HG03521 (cell line): ENCODE results near the gene RNASET2.
A peak's percentile ranks its signal among the peaks of the same experiment; 100 is the strongest.
"Not testable (repeated sequence)": the region's sequence is repeated elsewhere in the genome, so short reads cannot be mapped to it uniquely, and the experiment has no call there.

Experiments used
- ATAC-seq: cut with Tn5 transposase; IDR thresholded peaks from one replicate; pipeline ENCODE4 v1.9.1; 2021; ENCODE audit warnings: mild to moderate bottlenecking, moderate library complexity; ENCODE audit not compliant: unreplicated experiment

The RNASET2 gene

DNA sequence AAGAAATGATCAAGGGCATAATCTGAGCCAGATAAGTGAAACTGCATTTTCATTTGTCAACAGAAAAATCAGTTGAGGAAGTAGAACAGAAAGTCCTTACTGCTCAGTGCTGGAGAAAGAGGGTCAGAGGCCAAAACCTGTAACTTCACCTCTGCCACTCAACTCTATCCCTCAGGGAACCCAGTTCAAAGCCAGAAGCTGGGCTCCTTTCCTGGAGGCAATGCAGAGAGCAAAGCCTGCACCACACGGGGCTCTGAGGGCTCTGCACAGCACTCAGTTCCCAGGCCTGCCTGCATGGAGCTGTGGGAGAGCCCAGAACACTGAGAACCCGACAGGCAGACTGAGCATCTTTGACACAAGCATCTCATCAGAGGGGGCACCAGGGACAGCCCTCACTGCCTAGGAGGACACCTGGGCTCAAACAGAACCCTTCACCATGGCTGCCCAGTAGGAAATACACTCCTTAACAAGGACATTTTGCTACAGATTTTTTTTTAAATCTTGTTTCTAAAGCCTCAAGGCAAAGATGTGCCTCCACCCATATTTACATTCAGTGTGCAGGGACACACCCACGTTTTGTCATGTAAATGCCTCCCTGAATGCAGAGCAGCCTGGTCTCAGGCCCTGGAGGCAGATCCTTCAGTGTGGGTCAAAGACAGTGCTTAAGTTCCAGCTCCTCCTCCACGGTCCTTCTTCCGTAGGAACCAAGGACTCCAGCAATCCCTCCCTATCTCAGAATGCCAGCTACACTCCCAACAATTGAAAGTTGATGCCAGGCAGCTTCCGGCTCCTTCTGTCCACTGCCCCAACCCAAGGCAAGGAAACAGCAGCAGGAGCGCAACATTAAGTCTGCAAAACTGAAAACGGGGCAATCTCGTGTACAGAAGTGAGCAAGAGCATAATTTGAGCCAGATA, 6.6 kb downstream of the RNASET2 start:
- ATAC-seq = peak; percentile 0

GRCh38 chr6:166948724-166949123, 7.6 kb downstream of the RNASET2 start:
- ATAC-seq = not testable (repeated sequence)

GRCh38 chr6:166947251-166947650, 9.1 kb downstream of the RNASET2 start:
- ATAC-seq = no peak

GRCh38 chr6:166946125-166946524, 10.2 kb downstream of the RNASET2 start:
- no peak for ATAC-seq

GRCh38 chr6:166944666-166945256, 11.6 kb downstream of the RNASET2 start:
- no peak for ATAC-seq

DNA sequence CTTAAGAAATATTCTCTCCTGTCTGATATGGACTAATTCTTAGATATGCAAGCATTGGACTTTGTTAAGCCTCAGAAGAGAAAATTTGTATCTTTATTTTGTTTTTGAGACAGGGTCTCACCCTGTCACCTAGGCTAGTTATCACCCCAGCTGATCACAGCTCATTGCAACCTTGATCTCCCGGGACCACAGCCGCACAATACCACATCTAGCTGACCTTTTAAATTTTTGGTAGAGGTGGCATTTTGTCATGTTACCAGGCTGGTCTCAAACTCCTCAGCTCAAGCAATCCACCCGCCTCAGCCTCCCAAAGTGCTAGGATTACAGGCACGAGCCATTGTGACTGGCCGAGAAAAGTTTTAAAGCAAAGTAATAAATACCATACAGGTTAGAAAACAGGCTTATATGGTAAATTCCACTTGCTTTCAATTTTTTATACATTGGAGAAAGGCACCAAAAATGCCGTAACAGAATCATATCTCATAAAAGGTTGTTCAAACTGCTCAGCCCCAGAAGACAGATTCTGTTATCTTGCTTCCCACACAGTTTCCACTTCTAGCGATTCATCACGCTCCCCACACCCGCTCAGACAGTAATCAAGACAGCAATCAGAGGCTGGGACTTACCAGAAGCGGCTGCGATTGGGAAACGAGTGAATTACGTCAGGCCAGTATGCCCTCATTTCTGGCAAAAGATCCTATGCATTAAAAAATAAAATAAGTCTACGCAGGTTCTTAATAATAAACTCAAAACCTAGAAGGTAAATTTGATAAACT, 13.8 kb downstream of the RNASET2 start:
- ATAC-seq = no peak

- ATAC-seq = no peak
These were observed 15.7 kb downstream of the RNASET2 start for GRCh38 chr6:166940643-166941068.

DNA sequence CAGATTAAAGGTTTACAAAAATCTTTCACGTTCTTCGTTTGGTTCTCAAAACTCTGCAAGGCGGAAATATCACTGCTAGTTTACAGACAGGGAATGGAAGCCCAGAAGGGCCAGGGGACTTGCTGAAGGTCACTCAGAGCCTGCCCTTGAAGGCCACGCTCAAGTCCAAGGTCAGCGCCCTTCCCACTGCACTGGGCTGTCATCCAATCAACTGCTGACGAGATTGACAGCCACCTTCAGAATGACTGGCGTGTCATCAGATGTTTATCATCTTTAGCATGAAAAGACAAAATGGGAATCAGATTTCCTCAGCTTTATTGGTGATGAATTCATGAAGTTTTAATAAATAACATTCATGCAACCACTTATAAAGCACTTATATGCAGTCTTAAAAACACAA, 16.5 kb downstream of the RNASET2 start:
- no peak for ATAC-seq

DNA sequence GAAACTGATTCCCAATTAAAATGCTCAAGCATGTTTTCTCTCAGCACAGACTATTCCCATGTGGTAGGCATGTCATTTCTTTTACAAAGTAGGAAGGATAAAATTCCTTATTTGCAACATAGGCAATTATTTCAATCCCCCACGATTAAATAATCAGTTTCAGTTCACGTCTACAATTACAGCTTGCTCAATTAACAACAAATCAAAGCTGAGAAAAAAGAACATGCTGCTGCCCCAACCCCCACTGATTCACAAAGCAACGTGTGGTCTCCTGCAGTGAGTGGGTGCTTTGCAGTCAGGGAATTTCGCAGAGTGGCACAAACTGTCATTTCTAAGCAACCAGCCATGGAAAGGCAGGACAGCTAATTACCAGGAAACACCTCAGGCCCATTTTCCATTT, 17.0 kb downstream of the RNASET2 start:
- no peak for ATAC-seq

GRCh38 chr6:166938704-166939103, 17.6 kb downstream of the RNASET2 start:
- ATAC-seq = no peak

- ATAC-seq = no peak
These were observed 18.2 kb downstream of the RNASET2 start for GRCh38 chr6:166938150-166938549.

- ATAC-seq = no peak
These were observed 18.6 kb downstream of the RNASET2 start for GRCh38 chr6:166937746-166938145.

DNA sequence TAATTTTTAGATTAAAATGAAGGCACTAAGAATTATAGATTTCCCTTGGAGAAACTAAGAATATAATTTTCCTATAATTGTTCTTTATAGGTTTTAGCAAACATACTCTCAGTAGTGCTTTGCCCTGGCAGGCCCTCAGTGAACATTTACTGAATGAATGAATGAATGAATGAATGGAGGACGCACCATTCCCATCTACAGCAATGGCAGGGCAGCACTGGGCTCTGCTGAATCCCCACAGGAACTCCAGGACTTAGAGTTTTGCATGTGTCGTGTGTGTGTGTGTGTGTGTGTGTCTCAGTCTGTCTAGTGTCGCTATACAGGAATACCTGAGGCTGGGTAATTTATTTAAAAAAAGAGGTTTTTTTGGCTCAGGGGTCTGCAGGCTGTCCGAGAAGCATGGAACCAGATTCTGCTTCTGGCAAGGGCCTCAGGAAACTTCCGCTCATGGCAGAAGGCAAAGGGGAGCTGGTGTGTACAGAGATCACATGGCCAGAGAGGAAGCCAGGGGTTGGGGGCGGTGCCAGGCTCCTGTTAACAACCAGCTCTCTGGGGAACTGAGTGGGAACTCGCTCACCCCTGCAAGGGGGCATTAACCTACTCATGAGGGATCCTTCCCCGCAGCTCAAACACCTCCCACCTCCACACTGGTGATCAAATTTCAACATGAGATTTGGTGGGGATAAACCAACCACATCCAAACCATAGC, 20.1 kb downstream of the RNASET2 start:
- ATAC-seq = no peak

- no peak for ATAC-seq
These were observed 21.0 kb downstream of the RNASET2 start for GRCh38 chr6:166935353-166935752.

DNA sequence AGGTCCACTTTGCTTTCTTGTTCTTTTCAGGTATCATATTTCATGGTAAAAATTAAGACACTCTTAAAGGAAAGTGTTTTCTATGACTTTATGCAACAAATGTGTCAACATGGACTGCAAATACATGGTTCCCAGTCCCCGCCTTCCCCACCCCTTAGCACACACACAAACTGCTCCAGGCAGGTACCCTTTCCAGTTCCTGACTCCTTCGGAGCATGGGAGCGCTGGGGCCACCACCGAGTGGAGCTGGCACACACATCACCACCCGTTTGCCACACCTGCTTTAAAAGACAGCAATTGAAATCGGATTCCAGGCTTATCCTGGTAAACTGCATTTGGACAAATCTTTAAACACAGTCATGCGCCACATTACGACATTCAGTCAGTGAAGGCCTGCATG, 22.2 kb downstream of the RNASET2 start:
- ATAC-seq = no peak

DNA sequence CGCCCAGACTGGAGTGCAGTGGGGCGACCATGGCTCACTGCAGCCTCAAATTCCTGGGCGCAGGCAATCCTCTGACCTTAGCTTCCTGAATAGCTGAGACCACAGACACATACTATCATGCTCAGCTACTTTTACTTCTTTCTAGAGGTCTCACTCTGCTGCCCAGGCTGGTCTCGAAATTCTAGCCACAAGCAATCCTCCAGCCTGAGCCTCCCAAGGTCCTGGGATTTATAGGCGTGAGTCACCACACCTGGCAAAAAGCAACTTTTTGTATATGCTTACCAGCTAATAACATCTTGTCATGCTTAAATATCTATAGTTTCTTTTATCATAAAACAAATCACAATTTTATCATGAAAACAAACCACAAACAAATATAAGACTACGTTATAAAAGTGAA, 23.0 kb downstream of the RNASET2 start:
- ATAC-seq = no peak

DNA sequence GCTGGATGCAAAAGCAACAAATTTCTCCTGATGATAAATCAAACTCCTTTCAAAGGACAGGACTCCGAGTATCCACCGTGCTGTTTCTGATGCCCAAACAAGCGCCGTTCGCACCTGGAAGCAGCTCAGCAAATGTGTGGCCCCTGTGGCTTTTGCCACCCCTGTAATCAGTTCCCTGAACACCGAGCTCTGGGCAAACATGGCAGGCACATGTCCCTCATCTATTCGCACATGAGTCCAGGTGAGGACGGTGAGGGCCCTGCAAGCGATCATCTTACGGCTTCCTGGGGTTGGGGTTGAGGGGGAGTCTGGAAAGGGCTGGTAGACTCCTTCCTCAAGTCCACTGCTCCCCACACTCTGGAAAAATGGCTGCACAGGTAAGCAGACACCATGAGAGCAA, 23.7 kb downstream of the RNASET2 start:
- no peak for ATAC-seq

GRCh38 chr6:166932116-166932515, 24.2 kb downstream of the RNASET2 start:
- no peak for ATAC-seq

DNA sequence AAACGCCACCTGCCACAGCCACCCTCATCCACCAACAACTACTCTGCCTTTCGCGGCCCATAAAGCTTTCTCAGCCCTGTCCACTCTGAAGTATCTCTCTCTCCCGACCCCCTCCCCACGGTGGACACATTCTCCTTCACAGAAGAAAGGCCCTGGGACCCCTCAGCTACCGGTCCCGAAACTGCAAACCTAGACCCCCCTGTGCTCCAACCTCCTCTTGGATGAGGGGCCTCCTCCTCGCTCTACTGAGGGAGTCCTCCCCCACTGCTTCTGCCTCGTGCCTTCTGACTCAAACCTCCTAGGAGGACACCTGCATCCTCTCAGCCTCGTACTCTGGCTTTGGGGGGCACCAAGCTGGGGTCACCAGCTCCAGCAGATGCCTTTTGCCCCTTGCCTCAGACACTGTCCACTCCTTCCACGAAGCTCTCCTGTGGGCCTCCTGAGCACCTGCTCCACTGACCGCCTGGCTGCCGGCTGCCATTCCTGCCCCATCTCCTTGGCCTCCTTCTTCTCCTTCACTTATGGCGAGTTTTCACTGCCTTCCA, 24.9 kb downstream of the RNASET2 start:
- ATAC-seq = no peak

GRCh38 chr6:166930354-166930891, 25.9 kb downstream of the RNASET2 start:
- no peak for ATAC-seq
